ENCODE data around the gene GRID2. TPM values are rescaled to one million over a fixed set of nuclear protein-coding genes. Genes with fewer than 3 reads are reported as not detected.

Gene GRID2
- total RNA-seq, 1 experiment from 2014 or later: not detected

DNA sequence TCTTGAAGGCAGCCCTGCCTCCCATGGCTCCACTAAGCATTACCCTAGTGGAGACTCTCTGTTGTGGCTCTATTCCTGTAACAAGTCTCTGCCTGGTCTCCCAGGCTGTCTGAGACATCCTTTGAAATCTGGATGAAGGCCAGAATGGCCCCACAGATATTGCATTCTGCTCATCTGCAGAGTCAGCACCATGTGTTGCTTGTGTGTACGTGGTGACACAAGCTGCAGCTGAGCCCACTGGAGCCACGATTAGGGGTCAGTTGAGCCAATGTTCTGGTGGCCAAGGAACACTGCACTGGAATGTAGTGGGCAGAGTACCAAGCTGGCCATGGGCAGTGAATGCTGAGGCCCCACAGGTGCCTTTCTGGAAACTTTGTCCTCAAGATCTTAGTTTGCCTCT, 29.2 kb downstream of the GRID2 start:
- DNase-seq: no peak
- POLR2A ChIA-PET: no interaction called here
- intact Hi-C loops (cut with micrococcal nuclease; ENCODE audit: unreplicated experiment): no loop called here
- Histone ChIP-seq H3K4me1 (no peaks in the 10 kb centered on the region), H3K36me3 (ENCODE audit: control insufficient read depth, insufficient read depth, low read length) (no peaks in the 10 kb centered on the region), H3K9me3 (no peaks in the 10 kb centered on the region), H3K4me3 (ENCODE audit: low read depth, low read length) (no peak overlapping the region), H3K27me3 (replicated peaks; ENCODE audit: control insufficient read depth, insufficient read depth, low read length) (no peaks in the 10 kb centered on the region)
- Mint-ChIP-seq H3K4me1 (ENCODE audit: low read depth, unreplicated experiment) (no peaks in the 10 kb centered on the region), H3K9me3 (ENCODE audit: unreplicated experiment) (no peaks in the 10 kb centered on the region), H3K36me3 (ENCODE audit: insufficient read depth, unreplicated experiment) (no peaks in the 10 kb centered on the region), H3K27me3 (ENCODE audit: insufficient read depth, unreplicated experiment) (no peaks in the 10 kb centered on the region), H3K27ac (ENCODE audit: unreplicated experiment) (no peak overlapping the region), H3K4me3 (ENCODE audit: unreplicated experiment) (no peak overlapping the region)
- TF ChIP-seq, protein P1, sequence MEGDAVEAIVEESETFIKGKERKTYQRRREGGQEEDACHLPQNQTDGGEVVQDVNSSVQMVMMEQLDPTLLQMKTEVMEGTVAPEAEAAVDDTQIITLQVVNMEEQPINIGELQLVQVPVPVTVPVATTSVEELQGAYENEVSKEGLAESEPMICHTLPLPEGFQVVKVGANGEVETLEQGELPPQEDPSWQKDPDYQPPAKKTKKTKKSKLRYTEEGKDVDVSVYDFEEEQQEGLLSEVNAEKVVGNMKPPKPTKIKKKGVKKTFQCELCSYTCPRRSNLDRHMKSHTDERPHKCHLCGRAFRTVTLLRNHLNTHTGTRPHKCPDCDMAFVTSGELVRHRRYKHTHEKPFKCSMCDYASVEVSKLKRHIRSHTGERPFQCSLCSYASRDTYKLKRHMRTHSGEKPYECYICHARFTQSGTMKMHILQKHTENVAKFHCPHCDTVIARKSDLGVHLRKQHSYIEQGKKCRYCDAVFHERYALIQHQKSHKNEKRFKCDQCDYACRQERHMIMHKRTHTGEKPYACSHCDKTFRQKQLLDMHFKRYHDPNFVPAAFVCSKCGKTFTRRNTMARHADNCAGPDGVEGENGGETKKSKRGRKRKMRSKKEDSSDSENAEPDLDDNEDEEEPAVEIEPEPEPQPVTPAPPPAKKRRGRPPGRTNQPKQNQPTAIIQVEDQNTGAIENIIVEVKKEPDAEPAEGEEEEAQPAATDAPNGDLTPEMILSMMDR (IDR thresholded peaks at IDR 0.05; ENCODE audit: insufficient read depth in 1 of 2, low read depth in 1 of 2, low read length in 1 of 2, severe bottlenecking in 1 of 2, unreplicated experiment in 1 of 2): no peak
- no TSS peak for BruUV-seq (replicated peaks)
- CTCF ChIA-PET: no interaction called here

DNA sequence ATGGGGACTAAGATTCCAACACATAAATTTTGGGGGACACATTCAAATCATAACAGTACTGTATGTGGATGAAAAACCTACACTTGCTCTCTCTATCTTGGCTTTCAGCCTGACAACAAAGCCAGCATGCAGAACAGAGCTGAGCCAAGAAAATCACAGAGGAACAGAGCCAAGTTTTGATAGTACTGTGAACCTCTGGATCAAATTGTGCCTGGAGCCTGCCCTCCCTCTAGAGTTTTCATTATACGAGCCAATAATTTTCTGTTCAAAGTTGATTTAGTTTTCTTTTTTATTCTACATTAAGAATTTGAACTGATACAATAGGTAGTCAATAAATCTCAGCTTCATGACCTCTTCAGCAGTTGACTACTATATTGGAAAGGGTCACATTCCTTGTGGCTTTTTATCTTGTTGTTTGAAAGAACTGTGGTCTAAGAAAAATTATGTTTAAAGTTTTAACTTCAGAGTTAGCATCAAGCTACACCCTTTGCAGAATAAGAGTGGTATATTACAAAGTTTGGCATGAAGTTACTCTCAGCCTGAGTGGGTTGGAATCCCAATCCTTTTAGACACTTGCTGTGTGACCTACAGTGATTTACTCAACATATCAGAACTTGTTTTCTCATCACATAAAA, 31.1 kb downstream of the GRID2 start:
- ChIA-PET POLR2A (no interaction called here), CTCF (no interaction called here)
- no peaks in the 10 kb centered on the region for H3K9me3 Mint-ChIP-seq (ENCODE audit: unreplicated experiment)
- H3K4me3 Mint-ChIP-seq (ENCODE audit: unreplicated experiment): no peak overlapping the region
- Histone ChIP-seq H3K27me3 (replicated peaks; ENCODE audit: control insufficient read depth, insufficient read depth, low read length) (no peaks in the 10 kb centered on the region), H3K4me3 (ENCODE audit: low read depth, low read length) (no peak overlapping the region), H3K36me3 (ENCODE audit: control insufficient read depth, insufficient read depth, low read length) (no peaks in the 10 kb centered on the region), H3K4me1 (no peaks in the 10 kb centered on the region), H3K9me3 (no peaks in the 10 kb centered on the region)
- no peak overlapping the region for H3K27ac Mint-ChIP-seq (ENCODE audit: unreplicated experiment)
- DNase-seq: no peak
- TF ChIP-seq, protein P1 (IDR thresholded peaks at IDR 0.05; ENCODE audit: insufficient read depth in 1 of 2, low read depth in 1 of 2, low read length in 1 of 2, severe bottlenecking in 1 of 2, unreplicated experiment in 1 of 2): no peak
- no peaks in the 10 kb centered on the region for H3K4me1 Mint-ChIP-seq (ENCODE audit: low read depth, unreplicated experiment)
- BruUV-seq (replicated peaks): no TSS peak
- H3K27me3 Mint-ChIP-seq (ENCODE audit: insufficient read depth, unreplicated experiment): no peaks in the 10 kb centered on the region
- no peaks in the 10 kb centered on the region for H3K36me3 Mint-ChIP-seq (ENCODE audit: insufficient read depth, unreplicated experiment)
- intact Hi-C loops (cut with micrococcal nuclease; ENCODE audit: unreplicated experiment): no loop called here

DNA sequence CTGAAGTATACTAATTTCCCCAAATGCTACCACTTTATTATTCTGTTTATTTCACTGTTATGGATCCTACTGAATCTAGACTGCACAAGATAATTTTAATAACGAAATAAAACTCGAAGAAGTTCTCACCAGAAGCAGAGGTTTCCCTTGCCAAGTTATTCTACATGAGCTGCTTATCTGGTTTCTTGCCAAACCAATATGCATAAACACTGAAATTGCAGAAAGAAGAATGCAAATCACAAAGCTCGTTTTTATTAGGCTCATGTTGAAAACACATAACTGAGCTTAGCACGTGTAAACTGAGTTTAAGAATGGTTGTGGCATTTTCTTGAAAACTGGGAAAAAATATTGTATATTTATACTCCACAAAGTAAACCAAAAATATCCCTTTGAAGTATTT, 35.9 kb downstream of the GRID2 start:
- no peaks in the 10 kb centered on the region for H3K9me3 ChIP-seq
- POLR2A ChIA-PET: no interaction called here
- no peaks in the 10 kb centered on the region for H3K4me1 ChIP-seq
- H3K4me1 Mint-ChIP-seq (ENCODE audit: low read depth, unreplicated experiment): no peaks in the 10 kb centered on the region
- no TSS peak for BruUV-seq (replicated peaks)
- TF ChIP-seq, protein P1 (IDR thresholded peaks at IDR 0.05; ENCODE audit: insufficient read depth in 1 of 2, low read depth in 1 of 2, low read length in 1 of 2, severe bottlenecking in 1 of 2, unreplicated experiment in 1 of 2): no peak
- no peaks in the 10 kb centered on the region for H3K36me3 ChIP-seq (ENCODE audit: control insufficient read depth, insufficient read depth, low read length)
- H3K27me3 Mint-ChIP-seq (ENCODE audit: insufficient read depth, unreplicated experiment): no peaks in the 10 kb centered on the region
- CTCF ChIA-PET: no interaction called here
- no peak overlapping the region for H3K4me3 Mint-ChIP-seq (ENCODE audit: unreplicated experiment)
- DNase-seq: no peak
- H3K9me3 Mint-ChIP-seq (ENCODE audit: unreplicated experiment): no peaks in the 10 kb centered on the region
- intact Hi-C loops (cut with micrococcal nuclease; ENCODE audit: unreplicated experiment): no loop called here
- no peaks in the 10 kb centered on the region for H3K27me3 ChIP-seq (replicated peaks; ENCODE audit: control insufficient read depth, insufficient read depth, low read length)
- no peak overlapping the region for H3K27ac Mint-ChIP-seq (ENCODE audit: unreplicated experiment)
- H3K4me3 ChIP-seq (ENCODE audit: low read depth, low read length): no peak overlapping the region
- no peaks in the 10 kb centered on the region for H3K36me3 Mint-ChIP-seq (ENCODE audit: insufficient read depth, unreplicated experiment)
